Adrenal gland (tissue), 12 donors: ENCODE measurements around the gene RGS7. TPM values are rescaled to one million over a fixed set of nuclear protein-coding genes. Genes with fewer than 3 reads are reported as not detected.
"Not testable (repeated sequence)": the region's sequence is repeated elsewhere in the genome, so short reads cannot be mapped to it uniquely, and the experiment has no call there.

Experiments
- DNase-seq, 7 donors: peaks; one replicate each; pipeline ENCODE4 v3.0.0-alpha.2; 2019 to 2020
- H3K27ac ChIP-seq, 5 donors: fragments of 200-600 bp; sonication (generic) in 4 of 5; 1 replicate in 3 of 5; 2 replicates in 2 of 5; pipeline versions ENCODE4 v1.5.1 to v1.8.0; 2016 to 2020; ENCODE audit warnings: mild to moderate bottlenecking in 1 of 5
- H3K27me3 ChIP-seq: fragments of 200-600 bp; 2 replicates; pipeline ENCODE4 v1.8.0; 2021
- H3K36me3 ChIP-seq, 2 donors: fragments of 200-600 bp; replicated peaks in 1 of 2; 1 replicate in 1 of 2; 2 replicates in 1 of 2; pipeline versions ENCODE4 v1.5.1 to v1.8.0; 2018 to 2022
- H3K4me1 ChIP-seq, 2 donors: fragments of 200-600 bp; replicated peaks in 1 of 2; 1 replicate in 1 of 2; 2 replicates in 1 of 2; pipeline versions ENCODE4 v1.5.1 to v1.8.0; 2018 to 2021
- H3K4me3 ChIP-seq, 4 donors: fragments of 200-600 bp; sonication (generic) in 3 of 4; one replicate each; pipeline ENCODE4 v1.5.1; 2016 to 2018
- H3K9me3 ChIP-seq, 3 donors: fragments of 200-600 bp; sonication (generic) in 1 of 3; replicated peaks in 1 of 3; 1 replicate in 2 of 3; 2 replicates in 1 of 3; pipeline versions ENCODE4 v1.5.1 to v1.8.0; 2016 to 2021
- CTCF ChIP-seq, 6 experiments: fragments of 450-650 bp in 4 of 6; fragments of 200-600 bp in 2 of 6; sonication (generic) in 1 of 6; IDR thresholded peaks; 1 replicate in 5 of 6; 2 replicates in 1 of 6; pipeline versions ENCODE4 v1.5.1 to v1.8.0; 2016 to 2021; ENCODE audit warnings: antibody characterized with exemption in 6 of 6, mild to moderate bottlenecking in 2 of 6, moderate library complexity in 1 of 6
- POLR2A ChIP-seq, 2 donors: fragments of 450-650 bp; IDR thresholded peaks; one replicate each; pipeline ENCODE4 v1.6.1; 2017; ENCODE audit warnings: antibody characterized with exemption in 2 of 2, mild to moderate bottlenecking in 2 of 2, moderate library complexity in 1 of 2
- WGBS, 4 donors: extraction: QIAGEN DNeasy Blood & Tissue Kit in 2 of 4; methylation state at CpG; one replicate each; pipeline versions ENCODE4 v1.1.5 to v1.1.7; 2013 to 2017; 5-methylcytosine and 5-hydroxymethylcytosine counted together
- intact Hi-C, 2 donors: fragments of 100-400 bp; cut with DNase I; formaldehyde crosslinking; loops; one replicate each; pipeline versions ENCODE4 v1.14.1 to v1.15.0; 2022 to 2023
- polyA plus RNA-seq, 3 donors: library from polyadenylated mRNA; stranded (reverse); fragments of 200-250 nt in 2 of 3; fragments of 350-450 nt in 1 of 3; fragmentation: Illumina TruSeq in 1 of 3; extraction: RNeasy Lipid Tissue Mini Kit (QIAGEN cat#74804) in 1 of 3; gene quantifications; one replicate each; pipeline ENCODE4 v1.2.3, GENCODE V29; 2013 to 2014
- total RNA-seq, 9 donors: library from RNA; depleted of rRNA in 4 of 9; stranded (reverse); fragments of >200 nt in 4 of 9; fragments of 120-200 nt in 1 of 9; fragmentation: NEBNext Ultra II Directional in 1 of 9; extraction: Animal tissue kit (Norgen Biotek cat#: 25700) in 1 of 9; gene quantifications; one replicate each; pipeline versions ENCODE4 v1.1.0 to v1.2.4, GENCODE V29; 2013 to 2023
- donor health status: healthy with polysubstance abuse.
- donor health status: Bipolar disorder and iron deficiency.
- donor health status: DM: yes; HTN: yes; CAD: no.
- donor health status: DM: no; HTN: no; CAD: no.
- donor health status: DM: no; HTN: no; CAD: no.
- donor health status: DM: yes; HTN: yes; CAD: no.

Gene RGS7
- total and polyA plus RNA-seq, 12 donors: 1.1 to 6.1 (median 3.0) TPM

GRCh38 chr1:240766831-240767230 lies 590.2 kb downstream of the RGS7 start:
- H3K36me3 ChIP-seq: no peaks in the 10 kb centered on the region
- no peak overlapping the region for H3K4me3 ChIP-seq
- no peaks in the 10 kb centered on the region for H3K4me1 ChIP-seq
- H3K27me3 ChIP-seq: no peaks in the 10 kb centered on the region
- intact Hi-C loops: no loop called here
- H3K27ac ChIP-seq: no peak overlapping the region
- no peaks in the 10 kb centered on the region for H3K9me3 ChIP-seq
- no peak for DNase-seq
- TF ChIP-seq POLR2A (IDR thresholded peaks at IDR 0.05): no peak
- TF ChIP-seq CTCF (IDR thresholded peaks at IDR 0.05): no peak

- Histone ChIP-seq H3K36me3 (no peaks in the 10 kb centered on the region), H3K4me1 (no peaks in the 10 kb centered on the region), H3K9me3 (no peaks in the 10 kb centered on the region), H3K27me3 (no peaks in the 10 kb centered on the region), H3K27ac (no peak overlapping the region), H3K4me3 (no peak overlapping the region)
- TF ChIP-seq CTCF (IDR thresholded peaks at IDR 0.05) (no peak), POLR2A (IDR thresholded peaks at IDR 0.05) (no peak)
- no peak for DNase-seq
- WGBS, 4 donors: 59 to 70% (median 64%) methylated on average over 5 of the region's 5 CpGs
- intact Hi-C loops: no loop called here
Measured at GRCh38 chr1:240765732-240766363, 591.2 kb downstream of the RGS7 start.

GRCh38 chr1:240763771-240764170 lies 593.2 kb downstream of the RGS7 start:
- DNase-seq: no peak
- intact Hi-C loops: no loop called here
- Histone ChIP-seq H3K27me3 (no peaks in the 10 kb centered on the region), H3K4me1 (no peaks in the 10 kb centered on the region), H3K36me3 (no peaks in the 10 kb centered on the region), H3K9me3 (no peaks in the 10 kb centered on the region), H3K27ac (no peak overlapping the region), H3K4me3 (no peak overlapping the region)
- TF ChIP-seq CTCF (IDR thresholded peaks at IDR 0.05) (no peak), POLR2A (IDR thresholded peaks at IDR 0.05) (no peak)
- 93 to 96% (median 94%) methylated on average over 12 of the region's 12 CpGs for WGBS, 4 donors

- H3K36me3 ChIP-seq, intact Hi-C loops: not testable (repeated sequence)
Measured at GRCh38 chr1:240763095-240763494, 593.9 kb downstream of the RGS7 start.

GRCh38 chr1:240762471-240762987 lies 594.5 kb downstream of the RGS7 start:
- DNase-seq, H3K4me3 ChIP-seq, H3K27me3 ChIP-seq, H3K9me3 ChIP-seq, H3K36me3 ChIP-seq, H3K4me1 ChIP-seq, H3K27ac ChIP-seq, intact Hi-C loops: not testable (repeated sequence)
- WGBS, 4 donors: 94 to 98% (median 96%) methylated on average over 21 to 39 of the region's 42 CpGs; no CpG with 5 or more reads in 1 of the 4 donors

More at GRCh38 chr1:240763095-240763494, 593.9 kb downstream of the RGS7 start:
- WGBS, 4 donors: 87 to 100% (median 92%) methylated on average over 2 to 7 of the region's 7 CpGs
- not testable (repeated sequence) for H3K27me3 ChIP-seq, DNase-seq, H3K4me3 ChIP-seq, H3K9me3 ChIP-seq, H3K27ac ChIP-seq, H3K4me1 ChIP-seq

GRCh38 chr1:240758777-240759176 lies 598.2 kb downstream of the RGS7 start:
- DNase-seq, H3K9me3 ChIP-seq, H3K4me3 ChIP-seq, H3K36me3 ChIP-seq, intact Hi-C loops, H3K4me1 ChIP-seq, H3K27ac ChIP-seq, H3K27me3 ChIP-seq: not testable (repeated sequence)
- 82 to 86% (median 83%) methylated on average over 6 of the region's 6 CpGs for WGBS, 4 donors
